OCI-LY7 (cell line): ENCODE results near the gene STX12.

ENCODE experiments used
- EZH2phosphoT487 ChIP-seq: fragments of 200-600 bp; sonication (generic); IDR thresholded peaks from 2 replicates; pipeline ENCODE4 v1.6.1; 2018; ENCODE audit warnings: low read depth, borderline replicate concordance, mild to moderate bottlenecking, mixed run types, antibody characterized with exemption, low read length, moderate library complexity, mixed read lengths
- TF ChIP-seq, protein P1 (sequence below): fragments of 200-600 bp; sonication (generic); conservative IDR thresholded peaks from 2 replicates; pipeline ENCODE4 v1.5.1; 2014; ENCODE audit warnings: mild to moderate bottlenecking, antibody characterized with exemption, low read length, moderate library complexity, mixed read lengths

- TF ChIP-seq, protein P1, sequence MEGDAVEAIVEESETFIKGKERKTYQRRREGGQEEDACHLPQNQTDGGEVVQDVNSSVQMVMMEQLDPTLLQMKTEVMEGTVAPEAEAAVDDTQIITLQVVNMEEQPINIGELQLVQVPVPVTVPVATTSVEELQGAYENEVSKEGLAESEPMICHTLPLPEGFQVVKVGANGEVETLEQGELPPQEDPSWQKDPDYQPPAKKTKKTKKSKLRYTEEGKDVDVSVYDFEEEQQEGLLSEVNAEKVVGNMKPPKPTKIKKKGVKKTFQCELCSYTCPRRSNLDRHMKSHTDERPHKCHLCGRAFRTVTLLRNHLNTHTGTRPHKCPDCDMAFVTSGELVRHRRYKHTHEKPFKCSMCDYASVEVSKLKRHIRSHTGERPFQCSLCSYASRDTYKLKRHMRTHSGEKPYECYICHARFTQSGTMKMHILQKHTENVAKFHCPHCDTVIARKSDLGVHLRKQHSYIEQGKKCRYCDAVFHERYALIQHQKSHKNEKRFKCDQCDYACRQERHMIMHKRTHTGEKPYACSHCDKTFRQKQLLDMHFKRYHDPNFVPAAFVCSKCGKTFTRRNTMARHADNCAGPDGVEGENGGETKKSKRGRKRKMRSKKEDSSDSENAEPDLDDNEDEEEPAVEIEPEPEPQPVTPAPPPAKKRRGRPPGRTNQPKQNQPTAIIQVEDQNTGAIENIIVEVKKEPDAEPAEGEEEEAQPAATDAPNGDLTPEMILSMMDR = no peak
- TF ChIP-seq EZH2phosphoT487 = no peak
Measured at GRCh38 chr1:27741121-27741520, 31.9 kb upstream of the STX12 start.
